GM10266 (cell line): ENCODE results near the gene AGPAT3.
"Not testable (repeated sequence)": the region's sequence is repeated elsewhere in the genome, so short reads cannot be mapped to it uniquely, and the experiment has no call there.

Experiments used
- DNase-seq: peaks from one replicate; pipeline ENCODE4 v3.0.0; 2012; ENCODE audit errors: extremely low spot score
- TF ChIP-seq, protein P1 (sequence below): IDR thresholded peaks from 2 replicates; pipeline ENCODE4 v1.5.1; 2012; ENCODE audit warnings: mild to moderate bottlenecking, low read depth; ENCODE audit not compliant: control insufficient read depth, insufficient read depth; ENCODE audit errors: missing control alignments

AGPAT3 gene

DNA sequence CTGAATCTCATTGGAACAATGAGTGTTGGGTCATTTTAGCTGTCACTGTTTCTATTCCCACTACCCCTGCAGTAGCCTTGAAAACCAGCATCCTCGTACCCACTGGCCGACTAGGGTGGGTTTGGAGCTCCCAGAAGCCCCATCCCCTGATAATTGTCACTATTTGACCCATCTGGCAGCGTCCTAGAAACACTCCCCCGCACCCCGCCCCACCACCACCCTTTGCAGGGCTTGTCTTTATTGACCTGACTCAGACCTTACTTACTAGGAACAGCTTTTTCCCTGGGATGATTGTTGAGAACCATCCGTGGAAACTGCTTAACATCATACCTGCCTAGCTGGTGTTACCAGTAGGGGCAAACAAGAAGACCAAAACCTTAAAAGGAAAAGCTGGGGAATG, 28.4 kb upstream of the AGPAT3 start:
- DNase-seq, result no peak
- TF ChIP-seq, protein P1, sequence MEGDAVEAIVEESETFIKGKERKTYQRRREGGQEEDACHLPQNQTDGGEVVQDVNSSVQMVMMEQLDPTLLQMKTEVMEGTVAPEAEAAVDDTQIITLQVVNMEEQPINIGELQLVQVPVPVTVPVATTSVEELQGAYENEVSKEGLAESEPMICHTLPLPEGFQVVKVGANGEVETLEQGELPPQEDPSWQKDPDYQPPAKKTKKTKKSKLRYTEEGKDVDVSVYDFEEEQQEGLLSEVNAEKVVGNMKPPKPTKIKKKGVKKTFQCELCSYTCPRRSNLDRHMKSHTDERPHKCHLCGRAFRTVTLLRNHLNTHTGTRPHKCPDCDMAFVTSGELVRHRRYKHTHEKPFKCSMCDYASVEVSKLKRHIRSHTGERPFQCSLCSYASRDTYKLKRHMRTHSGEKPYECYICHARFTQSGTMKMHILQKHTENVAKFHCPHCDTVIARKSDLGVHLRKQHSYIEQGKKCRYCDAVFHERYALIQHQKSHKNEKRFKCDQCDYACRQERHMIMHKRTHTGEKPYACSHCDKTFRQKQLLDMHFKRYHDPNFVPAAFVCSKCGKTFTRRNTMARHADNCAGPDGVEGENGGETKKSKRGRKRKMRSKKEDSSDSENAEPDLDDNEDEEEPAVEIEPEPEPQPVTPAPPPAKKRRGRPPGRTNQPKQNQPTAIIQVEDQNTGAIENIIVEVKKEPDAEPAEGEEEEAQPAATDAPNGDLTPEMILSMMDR, result no peak

DNA sequence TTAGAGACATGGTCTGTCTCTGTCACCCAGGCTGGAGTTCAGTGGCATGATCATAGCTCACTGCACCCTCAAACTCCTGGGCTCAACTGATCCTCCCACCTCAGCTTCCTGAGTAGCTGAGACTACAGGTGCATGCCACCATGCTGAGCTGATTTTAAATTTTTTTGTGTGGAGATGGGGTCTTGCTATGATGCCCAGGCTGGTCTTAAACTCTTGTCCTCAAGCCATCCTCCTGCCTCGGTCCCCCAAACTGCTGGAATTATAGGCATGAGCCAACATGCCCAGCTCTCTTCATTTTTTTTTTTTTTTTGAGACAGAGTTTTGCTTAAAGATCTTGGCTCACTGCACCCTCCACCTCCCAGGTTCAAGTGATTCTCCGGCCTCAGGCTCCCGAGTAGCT, 24.8 kb upstream of the AGPAT3 start:
- no peak for DNase-seq
- TF ChIP-seq, protein P1, result no peak

DNA sequence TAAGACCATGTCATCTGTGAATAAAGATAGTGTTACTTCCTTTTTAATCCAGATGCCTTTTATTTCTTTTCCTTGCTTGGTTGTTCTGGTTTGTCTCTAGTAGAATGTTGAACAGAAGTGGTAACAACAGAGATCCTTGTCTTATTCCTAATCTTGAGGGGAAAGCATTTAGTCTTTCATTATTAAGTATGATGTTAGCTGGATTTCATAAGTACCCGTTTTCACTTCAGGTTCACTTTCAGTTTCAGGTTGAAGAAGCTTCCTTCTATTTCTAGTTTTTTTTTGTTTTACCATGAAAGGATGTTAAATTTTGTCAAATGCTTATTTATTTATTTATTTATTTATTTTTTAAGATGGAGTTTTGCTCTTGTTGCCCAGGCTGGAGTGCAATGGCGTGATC, 22.3 kb upstream of the AGPAT3 start:
- DNase-seq, result no peak
- TF ChIP-seq, protein P1, result no peak

DNA sequence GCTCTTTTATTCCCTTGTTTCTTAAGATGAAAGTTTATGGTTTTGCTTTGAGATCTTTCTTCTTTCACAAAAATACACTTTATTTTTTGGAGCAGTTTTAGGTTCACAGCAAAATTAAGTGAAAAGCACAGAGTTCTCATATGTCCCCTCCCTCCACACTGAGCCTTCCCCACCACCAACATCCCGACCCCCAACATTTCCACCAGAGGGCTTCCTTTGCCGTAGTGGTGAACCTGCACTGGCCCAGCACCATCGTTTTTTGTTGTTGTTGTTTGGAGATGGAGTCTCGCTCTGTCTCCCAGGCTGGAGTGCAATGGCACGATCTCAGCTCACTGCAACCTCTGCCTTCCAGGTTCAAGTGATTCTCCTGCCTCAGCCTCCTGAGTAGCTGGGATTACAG, 20.1 kb upstream of the AGPAT3 start:
- not testable (repeated sequence) for DNase-seq

DNA sequence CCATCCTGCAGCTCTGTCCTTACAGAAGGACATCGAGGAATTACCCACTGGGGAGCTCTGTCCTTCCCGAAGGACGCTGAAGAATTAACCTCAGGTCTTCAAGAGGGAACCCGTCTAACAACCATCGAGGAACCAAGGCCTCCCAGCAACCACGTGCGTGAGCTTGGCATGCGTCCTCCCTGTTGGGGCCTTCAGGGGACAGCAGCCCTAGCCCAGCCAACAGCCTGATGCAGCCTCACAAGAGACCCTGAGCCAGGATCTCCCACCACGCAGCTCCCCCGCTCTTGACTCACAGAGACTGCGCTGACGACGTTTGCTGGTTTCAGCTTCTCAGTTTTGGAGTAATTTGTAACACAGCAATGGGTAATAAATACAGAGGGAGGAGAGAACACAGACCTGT, 19.6 kb upstream of the AGPAT3 start:
- TF ChIP-seq, protein P1, result no peak
- no peak for DNase-seq

DNA sequence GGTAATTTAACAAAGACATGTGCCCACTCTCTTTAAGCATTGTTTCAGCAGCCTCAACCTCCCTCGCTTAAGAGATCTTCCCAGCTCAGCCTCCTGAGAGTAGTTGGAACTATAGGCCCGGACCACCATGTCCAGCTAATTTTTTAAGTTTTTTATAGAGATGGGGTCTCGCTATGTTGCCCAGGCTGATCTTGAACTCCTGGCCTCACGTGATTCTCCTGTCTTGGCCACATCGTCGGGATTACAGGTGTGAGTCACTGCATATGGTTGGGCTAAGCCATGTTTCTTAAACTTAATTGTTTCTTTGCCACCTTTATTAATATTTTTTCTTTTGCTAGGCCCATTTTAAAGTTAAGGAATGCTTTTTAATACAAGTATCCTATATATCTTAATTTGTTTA, 18.6 kb upstream of the AGPAT3 start:
- TF ChIP-seq, protein P1, result no peak
- no peak for DNase-seq

DNA sequence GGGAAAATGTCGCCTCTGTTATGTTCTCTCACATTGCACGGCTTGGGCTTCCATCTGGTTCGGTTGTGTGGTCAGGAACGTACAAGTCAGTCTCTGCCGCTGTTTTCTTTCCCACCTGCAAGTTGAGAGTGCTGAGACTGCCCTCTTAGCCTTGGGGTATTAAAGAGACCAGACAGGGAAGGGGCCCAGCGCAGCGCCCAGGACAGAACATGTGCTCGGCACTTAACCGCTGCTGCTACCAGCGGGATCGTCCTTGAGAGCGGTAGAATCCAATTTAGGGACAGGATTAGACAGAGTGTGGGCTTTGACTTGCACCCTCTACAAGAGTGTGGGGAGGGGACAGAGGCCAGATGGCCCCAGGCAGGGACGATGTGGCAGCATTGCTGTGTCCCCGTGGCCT, 17.7 kb upstream of the AGPAT3 start:
- TF ChIP-seq, protein P1, result no peak
- no peak for DNase-seq

DNA sequence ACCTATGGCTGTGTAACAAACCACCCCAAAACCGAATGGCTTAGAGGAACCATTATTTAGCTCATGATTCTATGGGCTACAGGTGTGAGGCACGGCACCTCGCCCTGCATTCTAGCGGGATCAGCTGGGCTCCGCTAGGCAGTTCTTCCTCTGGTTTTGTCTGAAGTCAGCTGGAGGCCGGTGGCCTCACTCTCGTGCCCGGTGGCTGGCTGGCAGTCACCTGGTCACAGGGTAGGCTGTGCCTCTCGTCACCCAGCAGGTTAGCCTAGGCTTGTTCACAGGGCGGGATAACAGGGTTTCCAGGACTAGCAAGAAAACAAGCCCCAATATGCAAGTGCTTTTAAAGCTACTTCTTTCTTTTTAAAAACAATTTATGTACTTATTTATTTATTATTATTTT, 16.3 kb upstream of the AGPAT3 start:
- TF ChIP-seq, protein P1, result no peak
- DNase-seq, result no peak
